Fibroblast of skin of abdomen (primary cell): ENCODE data around the gene TLE3.

ENCODE experiments used
- DNase-seq: peaks from one replicate; pipeline ENCODE4 v3.0.0-alpha.2; 2013

Gene TLE3

DNA sequence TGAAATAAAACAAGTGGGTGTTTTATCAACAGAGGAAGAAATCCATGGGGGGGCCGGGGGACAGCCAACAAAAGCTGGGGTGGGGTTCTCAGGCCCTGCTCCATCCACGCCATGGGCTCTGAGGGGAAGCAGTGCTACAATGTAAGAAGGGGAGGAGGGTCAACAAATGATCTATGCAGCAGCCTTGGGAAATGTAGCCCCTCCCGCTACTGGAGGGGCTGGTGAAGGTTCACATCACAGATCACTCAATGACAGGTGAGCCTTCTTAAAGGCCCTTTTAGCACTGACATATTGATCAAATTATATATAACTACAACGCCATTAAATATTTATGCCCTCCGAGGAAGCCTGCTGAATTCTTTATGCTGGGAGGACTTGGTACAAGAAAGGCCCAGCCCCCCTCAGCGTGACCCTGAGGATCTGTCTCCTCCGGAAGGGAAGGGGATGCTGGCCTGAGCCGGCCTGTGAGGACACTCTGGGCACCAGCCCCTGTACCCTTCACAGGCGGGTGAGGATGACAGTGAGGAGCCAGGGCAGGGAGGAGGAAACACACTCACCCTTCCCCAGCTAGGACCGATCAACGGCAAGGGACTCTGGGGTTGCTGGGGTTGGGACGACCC lies 15.3 kb downstream of the TLE3 start:
- DNase-seq, result no peak

DNA sequence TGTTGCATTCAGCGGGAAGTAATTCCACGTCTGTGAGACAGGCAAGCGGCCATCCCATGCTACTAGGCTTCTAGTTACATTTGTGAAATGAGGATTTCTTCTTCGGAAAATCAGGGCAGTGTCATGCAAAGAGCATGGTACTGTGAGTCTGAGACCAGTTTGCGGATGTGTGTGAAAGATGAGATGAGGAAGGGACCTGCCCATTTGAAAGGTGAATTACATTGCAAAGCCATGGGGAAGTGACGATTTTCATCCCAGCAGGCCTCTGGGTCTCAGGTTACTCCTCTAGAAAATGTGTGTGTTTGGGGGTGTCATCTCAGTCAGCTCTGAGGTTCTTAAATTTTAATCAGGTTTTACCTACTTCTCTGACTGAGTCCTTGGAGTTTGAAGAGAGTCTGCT lies 16.1 kb downstream of the TLE3 start:
- no peak for DNase-seq

DNA sequence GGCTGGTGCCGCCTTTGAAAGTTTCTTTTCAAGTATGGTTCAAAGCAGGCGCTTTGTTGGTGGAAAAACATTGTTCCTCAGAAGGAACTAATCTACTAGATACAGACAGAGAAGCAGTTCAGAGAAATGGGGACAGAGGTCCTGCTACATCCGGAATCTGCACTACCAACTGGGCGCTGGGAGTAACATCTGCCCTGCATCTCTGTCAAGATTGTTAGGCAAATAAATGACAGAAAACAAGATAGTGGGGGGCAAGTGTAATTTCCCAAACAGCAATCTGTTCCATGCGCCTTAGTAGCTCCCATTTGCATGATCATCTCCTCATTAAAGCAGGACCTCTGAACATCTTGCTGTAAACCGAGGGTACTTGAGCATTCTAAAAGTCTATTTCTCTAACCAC lies 17.4 kb downstream of the TLE3 start:
- DNase-seq, result no peak

DNA sequence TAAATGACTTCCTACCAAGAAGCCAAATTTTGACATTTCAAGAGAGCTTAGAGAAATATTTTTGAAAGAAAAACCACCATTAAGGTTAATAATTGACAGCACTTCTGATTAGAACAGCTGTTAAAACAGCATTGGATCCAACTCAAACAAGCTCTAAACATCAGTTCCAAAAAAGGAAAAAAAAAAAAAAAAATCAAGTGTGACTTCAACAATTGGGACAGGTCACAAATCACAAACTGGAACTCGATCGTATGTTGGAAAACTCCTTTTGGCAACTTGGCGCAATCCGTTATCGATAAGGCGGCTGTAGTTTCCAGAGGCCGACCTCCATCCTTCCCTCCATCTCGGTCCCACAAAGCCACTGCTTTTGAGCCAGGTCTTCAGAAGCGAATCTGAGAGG lies 17.8 kb downstream of the TLE3 start:
- DNase-seq, result no peak

DNA sequence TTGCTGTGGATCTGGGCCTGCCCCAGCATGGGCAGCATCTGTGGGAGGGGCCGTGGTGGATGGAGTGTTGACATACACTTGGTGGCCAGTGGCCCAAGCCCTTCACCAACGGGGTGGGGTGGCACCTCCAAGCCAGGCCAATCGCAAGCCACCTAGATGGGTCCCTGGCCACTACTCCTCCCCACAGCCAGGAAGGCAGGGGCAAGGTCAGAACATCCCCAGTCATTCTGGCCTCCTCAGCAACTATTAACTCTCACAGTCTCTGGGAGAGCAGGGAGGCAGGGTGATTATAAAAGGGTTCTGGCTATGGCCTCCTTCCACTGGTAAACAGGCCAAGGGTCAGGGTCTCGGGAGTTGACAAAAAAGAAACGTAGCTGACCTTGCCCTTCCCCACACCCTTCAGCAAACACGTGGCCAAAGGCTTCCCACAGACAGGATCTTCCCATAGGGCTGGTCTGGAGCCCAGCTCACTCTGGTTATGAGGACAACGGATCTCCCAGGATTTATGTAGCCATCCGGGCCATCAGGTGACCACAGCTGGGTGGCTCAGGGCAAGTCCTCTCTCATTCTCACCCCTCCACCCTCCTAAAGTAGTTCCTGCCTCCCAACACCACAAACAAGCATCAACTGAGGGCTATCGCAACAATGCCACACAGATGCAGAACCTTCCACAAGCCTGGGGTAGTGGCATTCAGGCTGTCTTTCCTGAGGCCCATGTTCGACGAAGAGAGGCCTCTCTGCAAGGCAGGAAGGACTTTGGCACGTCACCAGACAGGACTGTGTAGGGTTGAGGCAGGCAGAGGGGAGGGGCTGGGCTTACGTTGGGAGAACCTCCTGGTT lies 18.9 kb downstream of the TLE3 start:
- no peak for DNase-seq

DNA sequence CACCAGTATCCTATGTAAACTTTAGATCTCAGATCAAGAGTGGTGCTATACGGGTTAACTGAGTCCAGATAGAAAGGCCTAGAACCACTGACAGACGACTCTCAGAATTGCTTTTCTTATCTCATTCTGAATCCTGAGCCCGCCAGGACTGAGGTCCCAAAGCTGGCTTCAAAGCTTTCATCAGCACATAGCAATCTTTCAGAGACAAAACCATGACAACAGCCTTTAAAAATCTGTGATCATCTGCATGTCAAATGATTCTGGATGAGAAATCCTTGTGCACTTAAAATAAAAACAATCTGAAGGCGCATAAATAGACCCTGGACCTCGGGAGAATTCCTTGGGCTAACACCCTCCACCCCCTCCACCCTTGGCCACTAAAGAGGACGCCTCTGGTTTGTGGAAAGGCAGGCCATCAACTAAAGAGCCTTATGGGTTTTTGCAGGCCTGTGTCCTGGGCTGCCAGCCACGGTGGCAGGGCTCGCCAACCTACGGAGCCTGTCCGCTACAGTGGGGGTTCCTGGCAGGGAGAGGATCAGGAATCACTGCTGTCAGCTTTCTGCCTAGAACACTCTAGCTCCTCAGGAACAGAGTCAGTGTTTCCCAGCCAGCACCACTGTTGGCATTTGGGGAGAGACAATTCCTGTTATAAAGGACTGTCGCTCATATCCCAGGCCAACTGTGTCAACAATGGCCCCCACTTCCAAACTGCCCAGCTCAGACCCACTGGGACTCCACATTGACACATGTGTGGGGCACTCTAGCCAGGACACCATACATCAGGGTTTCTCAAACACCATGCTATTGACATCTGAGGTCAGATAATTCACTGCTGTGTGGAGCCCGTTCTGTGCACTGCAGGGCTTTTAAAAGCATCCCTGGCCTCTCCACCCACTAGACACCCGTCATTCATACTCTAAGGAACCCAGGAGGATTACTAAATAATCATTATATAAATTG lies 20.2 kb downstream of the TLE3 start:
- no peak for DNase-seq

DNA sequence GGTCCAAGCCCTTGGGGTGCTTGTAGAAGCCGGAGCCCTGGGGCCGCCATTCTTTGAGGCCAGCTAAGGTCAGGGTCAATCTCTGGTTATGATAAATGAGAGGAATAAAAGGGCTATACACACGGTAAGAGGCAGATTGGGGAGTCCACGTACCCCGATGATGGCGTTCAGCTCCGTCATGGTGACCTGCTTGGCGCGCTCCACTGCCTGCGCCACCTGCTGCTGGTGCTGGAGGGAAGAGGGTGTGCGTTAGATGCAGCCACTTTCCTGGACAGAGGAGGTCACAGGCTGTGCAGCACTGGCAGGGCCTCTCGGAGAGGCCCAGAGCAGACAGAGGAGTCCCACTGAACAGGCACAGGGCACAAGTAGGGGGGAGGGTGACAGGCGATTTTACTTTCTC lies 23.3 kb downstream of the TLE3 start:
- DNase-seq, result no peak

DNA sequence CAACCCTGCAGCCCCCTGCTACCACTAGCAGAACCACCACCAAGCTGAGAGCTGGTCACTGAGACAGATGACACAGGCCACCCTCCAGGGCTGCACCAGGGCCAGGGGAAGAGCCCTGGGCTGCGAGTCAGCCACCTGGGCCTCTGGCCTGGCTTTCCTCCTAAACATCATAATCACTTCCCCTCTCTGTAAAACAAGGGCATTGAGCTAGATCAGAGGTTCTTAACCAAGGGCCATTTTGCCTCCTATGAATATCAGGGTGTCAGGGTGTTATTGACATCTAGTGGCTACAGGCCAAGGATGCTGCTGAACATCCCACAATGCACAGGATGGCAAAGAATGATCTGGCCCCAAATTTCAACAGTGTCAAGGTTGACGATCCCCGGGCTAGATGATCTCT lies 25.2 kb downstream of the TLE3 start:
- DNase-seq, result no peak

DNA sequence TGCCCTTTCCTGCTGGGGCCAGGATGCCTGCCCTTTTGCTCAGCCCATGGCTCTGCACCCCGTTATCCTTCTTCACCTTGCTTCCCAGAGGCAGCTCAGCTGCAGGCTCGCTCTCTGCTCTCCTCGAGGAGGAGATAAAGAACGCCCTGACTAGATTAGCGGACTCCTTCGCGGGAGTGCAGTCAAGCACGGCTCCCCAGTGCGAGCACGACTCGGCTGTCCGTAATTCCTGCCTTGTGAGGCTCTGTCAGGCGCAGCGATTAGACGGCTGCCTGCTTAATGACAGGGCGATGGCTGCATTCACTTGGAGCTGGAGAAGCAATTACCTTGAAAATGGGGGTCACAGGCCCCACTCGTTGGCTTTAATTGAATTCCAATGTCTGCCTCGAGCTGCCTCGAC lies 25.9 kb downstream of the TLE3 start:
- DNase-seq, result no peak

DNA sequence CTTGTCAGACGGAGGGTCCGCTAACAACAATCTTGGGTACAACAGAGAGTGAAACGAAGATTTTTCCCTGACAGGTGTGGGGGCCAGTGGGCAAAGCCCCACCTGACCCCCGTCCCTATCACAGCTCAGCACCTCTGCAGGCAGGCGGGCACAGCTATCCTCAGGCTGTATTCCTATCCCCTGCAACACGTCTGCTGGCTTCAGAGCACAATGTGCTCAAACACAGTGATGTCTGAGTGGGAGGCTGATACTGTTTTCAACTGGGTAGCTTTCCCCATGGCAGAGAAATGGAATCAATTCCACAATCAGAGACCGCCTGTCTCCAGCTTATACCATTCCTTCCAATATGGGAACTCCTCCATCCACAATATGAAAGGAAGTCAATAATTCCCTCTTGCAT lies 28.0 kb downstream of the TLE3 start:
- DNase-seq, result no peak

DNA sequence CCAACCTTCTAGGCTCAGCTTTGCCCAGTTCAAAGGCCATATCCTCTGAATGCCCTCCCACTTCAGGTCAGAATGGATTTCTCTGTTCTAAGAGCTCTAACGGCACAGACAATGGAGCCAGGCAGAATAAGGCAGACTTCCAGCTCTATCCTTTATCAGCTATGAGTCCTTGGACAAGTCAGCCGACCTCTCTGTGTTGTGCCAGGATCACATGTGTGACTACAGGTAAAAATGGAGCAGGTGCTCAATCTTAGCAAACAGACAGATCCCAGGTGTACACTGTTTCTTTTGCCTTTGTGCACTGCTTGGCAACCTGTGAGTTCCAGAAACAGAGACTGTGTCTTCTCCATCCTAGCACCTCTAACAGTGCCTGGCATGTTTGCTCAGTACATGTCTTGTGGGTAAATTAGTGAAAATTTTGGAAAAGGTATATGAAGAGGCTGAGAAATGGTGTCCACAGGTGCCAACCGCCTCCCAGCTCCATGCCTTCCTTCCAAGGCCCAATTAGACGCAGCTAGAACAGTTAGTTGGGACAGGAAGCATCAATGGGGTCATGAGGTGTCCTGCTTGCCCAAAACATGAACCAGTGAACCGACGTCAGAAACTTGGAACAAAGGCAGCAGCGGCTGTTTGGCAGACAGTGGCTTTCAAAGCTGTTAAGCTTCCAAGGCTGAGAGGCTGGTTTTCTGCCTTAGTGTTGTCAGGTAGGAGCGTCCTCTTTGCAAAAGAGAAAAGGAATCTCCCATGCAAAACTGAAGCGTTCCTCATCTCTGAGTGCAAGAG lies 28.7 kb downstream of the TLE3 start:
- no peak for DNase-seq

DNA sequence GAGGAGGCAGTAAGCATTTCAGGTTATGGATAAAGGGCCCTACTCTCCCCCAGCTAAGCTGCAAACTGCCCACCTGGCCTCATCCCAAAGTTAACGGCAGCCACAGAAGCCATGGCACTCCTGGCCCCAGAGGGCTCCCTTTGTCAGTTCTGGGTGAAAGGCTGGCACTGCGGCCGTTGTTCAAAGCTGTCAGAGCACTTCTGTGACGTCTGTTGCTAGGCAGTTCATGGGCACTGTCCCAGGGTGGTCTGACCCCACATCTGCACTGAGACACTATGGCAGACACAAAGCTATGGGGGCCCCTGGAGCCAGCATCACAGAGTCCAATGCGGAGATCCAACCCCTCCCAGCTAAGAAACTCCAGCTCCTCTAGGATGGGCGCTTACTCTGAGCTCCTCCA lies 30.0 kb downstream of the TLE3 start:
- no peak for DNase-seq

DNA sequence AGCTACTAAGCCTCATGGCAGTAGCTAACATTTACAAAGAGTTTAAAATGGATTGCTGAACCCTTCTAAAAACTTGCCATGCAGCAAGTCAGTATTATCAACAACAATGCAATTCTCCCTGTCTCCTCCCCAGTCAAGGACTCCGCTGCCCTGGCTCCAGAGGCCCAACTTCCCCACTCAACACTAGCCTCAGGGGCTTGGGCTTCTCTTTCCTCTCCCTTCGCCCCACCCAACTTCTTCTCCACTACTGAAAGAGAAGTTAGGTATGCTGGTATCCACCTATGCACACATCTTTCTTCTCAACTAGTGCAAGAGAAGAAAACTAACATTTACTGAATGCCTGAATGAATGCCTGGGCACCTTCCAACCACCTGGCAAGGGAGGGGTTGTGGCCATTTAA lies 30.7 kb downstream of the TLE3 start:
- DNase-seq, result no peak

DNA sequence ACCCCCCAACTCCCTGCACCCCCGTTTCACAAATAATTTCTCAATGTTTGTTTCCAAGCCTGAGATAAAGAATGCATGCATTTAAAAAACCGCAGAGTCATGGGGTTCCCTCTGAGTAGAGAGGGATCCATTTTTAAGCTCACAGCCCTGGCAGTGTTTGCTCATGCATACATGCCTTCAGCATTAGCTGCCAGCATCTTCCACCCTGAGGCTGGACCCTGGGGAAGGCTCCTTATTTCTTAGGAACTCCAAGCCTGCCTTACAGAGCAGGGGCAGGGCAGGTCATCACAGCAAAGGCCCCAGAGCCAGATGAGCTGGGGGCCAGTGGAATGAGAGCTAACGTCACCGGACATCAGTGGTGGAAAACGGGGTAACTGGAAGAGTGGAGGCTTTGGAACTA lies 31.3 kb downstream of the TLE3 start:
- peak; percentile 33 for DNase-seq

DNA sequence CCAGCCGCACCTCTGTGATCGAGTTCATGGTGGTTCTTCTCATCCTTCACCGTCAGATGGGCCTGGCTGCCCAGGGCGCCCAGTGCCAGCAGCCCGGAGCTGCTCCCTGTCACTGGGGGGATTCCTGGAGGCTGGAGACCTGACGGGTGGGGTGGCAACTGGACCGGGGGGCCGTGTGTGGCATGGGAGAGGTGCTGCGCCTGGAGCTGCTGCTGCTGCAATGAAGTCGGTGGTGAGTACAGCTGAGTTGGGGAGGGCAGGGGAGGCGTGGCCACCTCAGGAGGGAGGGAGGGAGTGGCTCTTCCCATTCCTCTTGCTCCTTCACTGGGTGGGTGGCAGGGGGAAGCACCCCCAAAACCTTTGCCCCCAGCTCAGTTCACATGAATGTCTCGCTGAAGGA lies 31.7 kb downstream of the TLE3 start:
- no peak for DNase-seq

DNA sequence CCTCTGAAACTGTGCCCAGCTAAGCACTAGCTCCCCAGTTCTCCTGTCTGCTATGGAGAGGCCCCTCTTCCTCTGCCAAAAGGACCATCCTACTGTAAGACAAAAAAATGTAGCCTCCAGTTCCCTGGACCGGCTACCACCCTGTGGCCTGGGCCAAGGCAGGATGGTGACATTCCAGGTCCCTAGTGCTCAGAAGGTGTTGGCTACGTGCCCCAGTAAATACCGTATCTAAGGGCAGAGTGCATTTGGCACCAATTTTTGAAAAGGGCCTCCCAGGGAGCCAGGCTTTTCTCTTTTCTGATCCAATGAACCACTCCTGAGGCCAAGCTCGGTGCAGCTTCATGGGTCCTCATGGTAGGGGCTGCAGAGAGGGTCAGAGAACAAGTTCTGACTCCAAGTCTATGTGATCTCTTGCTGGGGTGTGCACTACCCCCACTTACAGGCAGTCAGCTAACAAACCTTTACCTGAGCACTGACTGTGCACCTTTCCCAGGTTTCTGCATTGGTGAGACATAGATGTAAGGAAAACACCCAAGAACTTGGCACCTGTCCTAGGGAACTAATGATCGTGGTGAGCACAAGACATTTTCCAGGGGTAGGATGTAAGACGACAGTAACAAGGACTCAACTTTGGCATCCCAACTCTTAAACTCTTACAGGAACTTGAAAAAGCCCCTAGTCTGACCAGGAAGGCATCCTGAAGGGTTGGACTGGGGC lies 32.6 kb downstream of the TLE3 start:
- DNase-seq, result no peak

DNA sequence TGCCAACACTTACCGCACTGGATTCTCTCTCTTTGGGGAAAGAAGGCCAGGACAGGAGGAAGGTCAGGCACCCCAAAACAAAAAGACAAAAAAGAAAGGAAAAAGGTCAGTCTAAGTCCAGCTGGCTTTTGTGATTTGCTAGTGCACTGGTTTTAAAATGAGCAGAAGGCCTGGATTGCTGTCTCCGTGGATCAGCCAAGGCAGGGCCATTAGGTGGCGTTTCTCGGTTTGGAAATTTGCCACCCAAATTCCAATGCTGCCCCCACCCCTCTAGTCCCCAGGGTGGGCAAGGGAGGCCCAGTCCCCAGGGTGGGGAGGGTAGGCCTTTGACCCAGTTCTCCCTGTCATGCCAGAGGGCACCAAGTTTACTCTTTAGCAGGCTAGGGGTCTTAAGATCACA lies 33.3 kb downstream of the TLE3 start:
- no peak for DNase-seq

DNA sequence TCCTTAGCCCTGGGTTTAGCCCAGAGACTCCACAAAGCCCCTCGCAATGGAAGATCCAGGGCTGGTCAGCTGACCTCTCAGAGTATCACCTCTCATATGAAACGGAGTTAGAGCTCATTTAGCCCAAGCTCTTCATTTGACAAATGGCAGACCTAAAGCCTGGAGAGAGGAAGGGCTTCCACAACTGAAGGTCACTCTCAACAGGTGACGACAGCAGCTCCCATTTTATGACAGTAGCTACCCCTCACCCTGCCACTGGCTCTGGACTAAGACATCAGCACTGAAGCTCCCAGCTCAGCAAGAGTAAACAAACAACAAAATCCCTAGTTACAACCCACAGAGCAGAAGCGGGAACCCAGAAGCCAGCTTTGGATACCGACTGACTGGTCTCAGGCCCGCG lies 33.7 kb downstream of the TLE3 start:
- DNase-seq, result no peak

DNA sequence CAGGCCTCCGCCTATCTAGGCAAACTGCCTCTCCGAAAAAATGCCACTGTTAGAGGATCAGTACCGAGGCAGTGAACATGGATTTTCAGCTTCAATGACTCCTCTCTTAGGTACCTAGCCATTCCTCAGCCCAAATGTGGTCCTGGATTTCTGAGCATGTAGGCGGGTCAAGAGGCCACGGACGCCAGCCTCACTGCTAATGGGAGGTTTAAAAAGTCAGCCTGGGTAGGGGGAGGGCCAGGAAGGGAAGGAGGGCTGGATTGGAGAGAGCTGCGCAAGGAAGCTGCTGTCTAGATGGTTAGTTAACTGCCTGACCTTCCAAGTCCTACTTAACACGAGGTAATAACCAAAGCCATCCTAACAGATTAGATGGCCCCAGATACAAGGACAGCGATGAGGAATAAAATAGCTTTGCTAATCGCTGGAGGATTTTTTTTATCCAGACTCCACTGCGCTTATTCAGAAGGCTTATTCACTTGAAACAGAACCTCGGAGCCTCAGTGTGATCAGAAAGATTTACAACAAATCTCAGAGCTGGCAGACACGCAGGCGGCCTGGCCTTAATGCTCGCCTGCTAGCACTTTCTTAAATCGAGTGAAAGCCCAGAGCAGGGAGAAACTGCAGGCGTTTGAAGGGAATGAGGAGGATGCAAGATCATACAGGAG lies 34.3 kb downstream of the TLE3 start:
- DNase-seq, result peak; percentile 26

DNA sequence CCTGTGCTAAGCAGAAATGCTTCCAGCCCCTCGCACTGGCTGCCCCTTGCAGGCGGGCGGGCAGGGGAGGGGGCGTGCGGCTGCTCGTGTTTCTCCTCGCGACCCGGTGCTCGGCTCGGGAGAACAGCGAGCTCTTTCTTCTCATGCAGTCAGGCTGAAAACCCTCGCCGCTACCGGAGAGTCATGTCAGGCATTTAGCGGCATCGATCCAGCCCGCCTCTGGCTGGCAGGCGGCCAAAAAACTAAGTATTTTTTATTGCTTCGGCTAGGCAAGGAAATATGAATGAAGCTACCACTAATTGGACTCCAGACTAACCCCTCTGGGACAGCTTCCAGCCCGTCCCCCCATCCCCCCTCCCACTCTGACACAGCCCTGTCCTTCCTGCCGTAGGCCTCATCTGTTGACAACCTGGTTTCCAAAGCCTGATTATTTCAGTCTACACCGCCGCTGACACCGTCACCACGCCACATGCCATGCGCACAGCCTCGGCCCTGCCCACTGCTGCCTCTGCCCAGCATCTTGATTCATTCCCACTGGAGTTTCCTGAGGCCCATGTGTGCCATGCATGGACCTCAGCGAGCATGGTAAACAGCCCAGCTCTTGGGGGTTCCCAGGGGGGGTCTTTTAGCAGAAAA lies 35.3 kb downstream of the TLE3 start:
- DNase-seq, result peak; percentile 99
